Measurements from ENCODE around the gene ABCC5.

Gene ABCC5

DNA sequence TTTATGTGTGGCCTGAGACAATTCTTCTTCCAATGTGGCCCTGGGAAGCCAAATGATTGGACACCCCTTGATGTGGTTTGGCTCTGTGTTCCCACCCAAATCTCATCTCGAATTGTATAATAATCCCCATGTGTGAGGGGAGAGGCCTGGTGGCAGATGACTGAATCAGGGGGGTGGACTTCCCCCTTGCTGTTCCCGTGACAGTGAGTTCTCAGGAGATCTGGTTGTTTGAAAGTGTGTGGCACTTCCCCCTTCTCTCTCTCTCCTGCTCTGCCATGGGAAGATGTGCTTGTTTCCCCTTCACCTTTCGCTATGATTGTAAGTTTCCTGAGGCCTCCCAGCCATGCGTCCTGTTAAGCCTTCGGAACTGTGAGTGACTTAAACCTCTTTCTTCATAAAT lies 72.9 kb downstream of the ABCC5 start:
- H3K4me1 ChIP-seq (ENCODE audit: control insufficient read depth in 1 of 2, insufficient read depth in 2 of 2, low read length in 2 of 2), result no peaks in the 10 kb centered on the region
- H3K18ac ChIP-seq (ENCODE audit: low read length), result no peak overlapping the region
- H3K79me1 ChIP-seq (ENCODE audit: low read length), result no peaks in the 10 kb centered on the region
- no peak for DNase-seq
- no peak overlapping the region for H3K9ac ChIP-seq (ENCODE audit: low read length)
- H4K12ac ChIP-seq (ENCODE audit: low read depth, low read length), result no peak overlapping the region
- no CpG with 5 or more reads among the region's 5 CpGs for WGBS (ENCODE audit: extremely low coverage, insufficient coverage, insufficient read length)
- H3K4me3 ChIP-seq (ENCODE audit: low read depth, low read length), result no peak overlapping the region
- no peaks in the 10 kb centered on the region for H3K27me3 ChIP-seq (ENCODE audit: insufficient read depth, low read length)
- H2BK120ac ChIP-seq (ENCODE audit: insufficient read depth, low read length, poor library complexity), result no peak overlapping the region
- peaks cover 36 to 56% of the 10 kb centered on the region in 2 experiments for H3K36me3 ChIP-seq (ENCODE audit: control insufficient read depth in 1 of 2, insufficient read depth in 2 of 2, low read length in 2 of 2)
- H3K79me2 ChIP-seq (ENCODE audit: control insufficient read depth, insufficient read depth, low read length, poor library complexity), result no peaks in the 10 kb centered on the region
- H3K4me2 ChIP-seq (ENCODE audit: low read length), result no peak overlapping the region
- no peak overlapping the region for H3K27ac ChIP-seq (ENCODE audit: low read depth, low read length)
- H4K8ac ChIP-seq (ENCODE audit: low read depth, low read length), result no peak overlapping the region
- no peak overlapping the region for H2AFZ ChIP-seq (ENCODE audit: insufficient read depth, low read length, poor library complexity)
- no peak overlapping the region for H3K4ac ChIP-seq (ENCODE audit: low read depth, low read length)
- no peak overlapping the region for H2BK12ac ChIP-seq (ENCODE audit: low read length)
- H3K14ac ChIP-seq (ENCODE audit: low read length), result no peak overlapping the region
- H3K9me3 ChIP-seq (ENCODE audit: insufficient read depth, low read depth, low read length), result no peaks in the 10 kb centered on the region
- no peak overlapping the region for H3K23ac ChIP-seq (ENCODE audit: low read length)
- no peak overlapping the region for H4K91ac ChIP-seq (ENCODE audit: low read depth, low read length)
- H2BK5ac ChIP-seq (ENCODE audit: low read depth, low read length, poor library complexity), result no peak overlapping the region
- no peak overlapping the region for H2AK5ac ChIP-seq (ENCODE audit: low read length)

DNA sequence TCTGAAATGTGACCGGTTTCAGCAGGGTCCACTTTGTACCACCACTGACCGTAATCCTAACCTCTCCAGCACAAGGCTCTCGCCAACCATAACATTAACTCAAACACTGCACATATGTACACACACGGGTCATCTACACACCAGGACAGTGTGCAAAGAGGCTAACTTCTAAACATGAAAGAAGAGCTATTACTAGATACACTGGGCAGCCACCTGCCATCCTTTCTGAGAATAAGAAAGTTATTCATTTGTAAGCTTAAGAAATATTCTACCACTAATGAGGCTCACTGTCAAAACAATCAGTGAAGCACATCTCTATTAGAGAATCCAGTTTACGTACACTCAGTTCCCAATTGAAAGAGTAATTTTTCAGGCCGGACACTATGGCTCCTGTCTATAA lies 73.9 kb downstream of the ABCC5 start:
- Histone ChIP-seq H3K27me3 (ENCODE audit: insufficient read depth, low read length) (no peaks in the 10 kb centered on the region), H3K4me1 (ENCODE audit: control insufficient read depth in 1 of 2, insufficient read depth in 2 of 2, low read length in 2 of 2) (no peaks in the 10 kb centered on the region), H3K27ac (ENCODE audit: low read depth, low read length) (no peak overlapping the region), H3K79me2 (ENCODE audit: control insufficient read depth, insufficient read depth, low read length, poor library complexity) (no peaks in the 10 kb centered on the region), H2BK120ac (ENCODE audit: insufficient read depth, low read length, poor library complexity) (no peak overlapping the region), H4K12ac (ENCODE audit: low read depth, low read length) (no peak overlapping the region), H3K14ac (ENCODE audit: low read length) (no peak overlapping the region), H3K4ac (ENCODE audit: low read depth, low read length) (no peak overlapping the region), H3K23ac (ENCODE audit: low read length) (no peak overlapping the region), H3K9me3 (ENCODE audit: insufficient read depth, low read depth, low read length) (no peaks in the 10 kb centered on the region), H2AFZ (ENCODE audit: insufficient read depth, low read length, poor library complexity) (no peak overlapping the region), H3K9ac (ENCODE audit: low read length) (no peak overlapping the region), H3K79me1 (ENCODE audit: low read length) (no peaks in the 10 kb centered on the region), H3K4me3 (ENCODE audit: low read depth, low read length) (no peak overlapping the region), H2AK5ac (ENCODE audit: low read length) (no peak overlapping the region), H4K8ac (ENCODE audit: low read depth, low read length) (no peak overlapping the region), H2BK5ac (ENCODE audit: low read depth, low read length, poor library complexity) (no peak overlapping the region), H3K18ac (ENCODE audit: low read length) (no peak overlapping the region), H3K4me2 (ENCODE audit: low read length) (no peak overlapping the region), H2BK12ac (ENCODE audit: low read length) (no peak overlapping the region), H3K36me3 (ENCODE audit: control insufficient read depth in 1 of 2, insufficient read depth in 2 of 2, low read length in 2 of 2) (peaks cover 32 to 52% of the 10 kb centered on the region in 2 experiments), H4K91ac (ENCODE audit: low read depth, low read length) (no peak overlapping the region)
- WGBS (ENCODE audit: extremely low coverage, insufficient coverage, insufficient read length), result no CpG with 5 or more reads among the region's 6 CpGs
- DNase-seq, result no peak

DNA sequence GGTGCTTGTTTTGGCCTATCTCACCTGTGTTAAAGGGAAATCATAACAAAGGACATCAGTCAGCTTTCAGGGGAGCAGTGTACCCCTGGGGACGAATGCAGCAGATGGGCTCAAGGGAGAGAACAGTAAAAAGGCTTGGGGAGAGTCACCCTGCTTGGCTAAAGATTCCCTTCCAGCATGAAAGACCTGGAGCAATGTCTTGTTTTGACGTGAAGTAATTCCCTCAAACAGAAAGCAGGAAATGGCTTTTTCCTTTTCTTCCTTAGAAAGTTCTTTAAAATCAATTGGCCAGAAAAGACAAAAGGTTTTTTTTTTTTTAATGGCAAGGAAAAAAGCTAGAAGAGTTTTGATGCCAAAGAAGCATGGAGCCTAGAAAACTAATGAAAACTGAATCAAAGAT lies 76.5 kb downstream of the ABCC5 start:
- H2BK12ac ChIP-seq (ENCODE audit: low read length), result no peak overlapping the region
- no peak overlapping the region for H3K18ac ChIP-seq (ENCODE audit: low read length)
- peaks cover 36 to 54% of the 10 kb centered on the region in 2 experiments for H3K36me3 ChIP-seq (ENCODE audit: control insufficient read depth in 1 of 2, insufficient read depth in 2 of 2, low read length in 2 of 2)
- no peak overlapping the region for H2BK5ac ChIP-seq (ENCODE audit: low read depth, low read length, poor library complexity)
- peaks cover 2% of the 10 kb centered on the region for H3K9me3 ChIP-seq (ENCODE audit: insufficient read depth, low read depth, low read length)
- H2AK5ac ChIP-seq (ENCODE audit: low read length), result no peak overlapping the region
- no peak for DNase-seq
- no peak overlapping the region for H3K23ac ChIP-seq (ENCODE audit: low read length)
- H3K27ac ChIP-seq (ENCODE audit: low read depth, low read length), result no peak overlapping the region
- no peaks in the 10 kb centered on the region for H3K27me3 ChIP-seq (ENCODE audit: insufficient read depth, low read length)
- no peak overlapping the region for H3K9ac ChIP-seq (ENCODE audit: low read length)
- H3K4me2 ChIP-seq (ENCODE audit: low read length), result no peak overlapping the region
- H4K91ac ChIP-seq (ENCODE audit: low read depth, low read length), result no peak overlapping the region
- WGBS (ENCODE audit: extremely low coverage, insufficient coverage, insufficient read length), result no CpG with 5 or more reads among the region's 2 CpGs
- H4K8ac ChIP-seq (ENCODE audit: low read depth, low read length), result no peak overlapping the region
- H2AFZ ChIP-seq (ENCODE audit: insufficient read depth, low read length, poor library complexity), result no peak overlapping the region
- H3K14ac ChIP-seq (ENCODE audit: low read length), result no peak overlapping the region
- no peak overlapping the region for H2BK120ac ChIP-seq (ENCODE audit: insufficient read depth, low read length, poor library complexity)
- H3K79me2 ChIP-seq (ENCODE audit: control insufficient read depth, insufficient read depth, low read length, poor library complexity), result no peaks in the 10 kb centered on the region
- no peaks in the 10 kb centered on the region for H3K79me1 ChIP-seq (ENCODE audit: low read length)
- H3K4ac ChIP-seq (ENCODE audit: low read depth, low read length), result no peak overlapping the region
- H4K12ac ChIP-seq (ENCODE audit: low read depth, low read length), result no peak overlapping the region
- H3K4me1 ChIP-seq (ENCODE audit: control insufficient read depth in 1 of 2, insufficient read depth in 2 of 2, low read length in 2 of 2), result no peaks in the 10 kb centered on the region
- no peak overlapping the region for H3K4me3 ChIP-seq (ENCODE audit: low read depth, low read length)

DNA sequence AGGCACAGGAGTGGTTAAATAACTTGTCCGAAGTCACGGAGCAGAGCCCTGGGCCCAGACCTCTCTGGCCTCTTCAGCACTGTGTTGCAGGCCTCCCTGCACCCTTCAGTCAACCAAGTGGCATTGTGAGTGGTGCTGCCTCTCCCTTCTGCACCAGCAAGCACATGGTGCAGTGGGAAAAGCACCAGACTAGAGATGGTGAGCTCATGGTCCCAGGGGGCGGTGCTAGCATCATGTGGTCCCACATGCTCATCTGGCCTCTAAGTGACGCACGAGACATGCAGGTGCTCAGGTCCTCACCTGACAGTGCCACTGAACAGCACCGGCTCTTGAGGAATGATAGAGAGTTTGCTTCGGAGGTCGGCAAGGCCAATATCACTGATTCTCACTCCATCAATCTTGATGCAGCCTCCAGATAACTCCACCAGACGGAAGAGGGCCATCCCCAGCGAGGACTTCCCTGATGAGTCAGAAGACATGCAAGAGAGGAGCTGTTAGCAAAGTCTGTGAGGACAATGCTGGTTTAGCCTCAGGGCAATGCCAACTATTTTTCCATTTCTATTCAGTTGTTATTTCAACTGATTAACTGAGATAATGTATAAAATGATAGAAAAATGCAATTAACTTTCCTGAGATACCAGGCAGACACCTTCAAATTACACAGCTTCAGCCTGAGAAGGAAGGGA lies 79.9 kb downstream of the ABCC5 start:
- no peak overlapping the region for H2BK12ac ChIP-seq (ENCODE audit: low read length)
- H2BK120ac ChIP-seq (ENCODE audit: insufficient read depth, low read length, poor library complexity), result no peak overlapping the region
- no peaks in the 10 kb centered on the region for H3K4me1 ChIP-seq (ENCODE audit: control insufficient read depth in 1 of 2, insufficient read depth in 2 of 2, low read length in 2 of 2)
- no peak overlapping the region for H2AK5ac ChIP-seq (ENCODE audit: low read length)
- no peak overlapping the region for H4K91ac ChIP-seq (ENCODE audit: low read depth, low read length)
- H3K4me3 ChIP-seq (ENCODE audit: low read depth, low read length), result peak overlapping the region; percentile 27
- no CpG with 5 or more reads among the region's 10 CpGs for WGBS (ENCODE audit: extremely low coverage, insufficient coverage, insufficient read length)
- H3K27ac ChIP-seq (ENCODE audit: low read depth, low read length), result no peak overlapping the region
- H3K4ac ChIP-seq (ENCODE audit: low read depth, low read length), result no peak overlapping the region
- H3K9me3 ChIP-seq (ENCODE audit: insufficient read depth, low read depth, low read length), result peaks cover 2% of the 10 kb centered on the region
- H3K4me2 ChIP-seq (ENCODE audit: low read length), result no peak overlapping the region
- H3K9ac ChIP-seq (ENCODE audit: low read length), result peak overlapping the region; percentile 9
- H2BK5ac ChIP-seq (ENCODE audit: low read depth, low read length, poor library complexity), result no peak overlapping the region
- no peaks in the 10 kb centered on the region for H3K79me2 ChIP-seq (ENCODE audit: control insufficient read depth, insufficient read depth, low read length, poor library complexity)
- H3K27me3 ChIP-seq (ENCODE audit: insufficient read depth, low read length), result no peaks in the 10 kb centered on the region
- peaks cover 31 to 33% of the 10 kb centered on the region in 2 experiments for H3K36me3 ChIP-seq (ENCODE audit: control insufficient read depth in 1 of 2, insufficient read depth in 2 of 2, low read length in 2 of 2)
- H2AFZ ChIP-seq (ENCODE audit: insufficient read depth, low read length, poor library complexity), result no peak overlapping the region
- H3K79me1 ChIP-seq (ENCODE audit: low read length), result no peaks in the 10 kb centered on the region
- H3K23ac ChIP-seq (ENCODE audit: low read length), result no peak overlapping the region
- DNase-seq, result peak; percentile 85 to 95
- H3K18ac ChIP-seq (ENCODE audit: low read length), result no peak overlapping the region
- H3K14ac ChIP-seq (ENCODE audit: low read length), result no peak overlapping the region
- H4K12ac ChIP-seq (ENCODE audit: low read depth, low read length), result no peak overlapping the region
- no peak overlapping the region for H4K8ac ChIP-seq (ENCODE audit: low read depth, low read length)

Data from trophoblast cell (in vitro differentiated cells and primary cell).